ENCODE measurements around the gene KLHL14. TPM values are rescaled to one million over a fixed set of nuclear protein-coding genes. Genes with fewer than 3 reads are reported as not detected.

Gene KLHL14
- total and polyA plus RNA-seq, 2 experiments from 2014 or later = 0.44 to 1.9 TPM

DNA sequence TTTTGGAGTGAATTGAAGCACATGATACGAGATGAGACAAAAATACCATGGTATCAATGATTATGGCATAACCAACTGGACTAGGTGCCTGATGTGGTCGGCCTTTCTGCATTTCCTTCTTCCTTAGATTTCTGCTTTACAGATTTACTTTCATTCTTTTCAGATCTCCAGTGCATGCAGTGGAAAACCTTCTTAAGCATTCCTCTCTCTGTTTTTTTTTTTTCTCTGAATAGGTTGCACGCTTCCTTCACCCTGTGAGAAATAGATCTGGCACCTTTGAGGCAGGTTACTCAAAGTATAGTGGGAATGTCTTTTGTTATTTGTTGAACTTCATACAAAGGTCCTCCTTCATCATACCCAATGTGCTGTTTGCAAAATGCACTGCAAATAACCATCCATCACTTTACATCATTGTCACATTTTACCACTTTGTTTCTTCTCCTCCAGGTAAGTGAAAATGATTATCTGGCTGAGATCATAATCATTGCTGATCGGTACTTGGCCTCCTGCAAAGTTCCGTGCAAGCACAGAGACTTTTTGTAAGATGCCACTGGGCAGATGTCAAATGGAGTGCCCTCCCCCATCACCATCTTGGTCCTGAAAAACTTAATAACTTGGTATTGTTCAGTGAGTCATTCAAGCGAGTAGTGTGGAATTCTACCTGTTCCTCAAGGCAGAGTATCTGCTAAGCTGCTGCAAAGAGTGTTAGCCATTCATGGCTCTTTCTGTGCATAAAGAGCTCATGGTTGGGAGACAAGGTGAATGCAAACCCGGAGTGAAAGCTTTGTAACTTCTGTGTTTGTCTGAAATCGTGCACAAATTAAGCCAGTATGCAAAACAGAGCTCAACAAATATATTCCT lies 30.0 kb upstream of the KLHL14 start:
- Mint-ChIP-seq H3K4me3 (no peak overlapping the region), H3K9me3 (peaks cover 2% of the 10 kb centered on the region; the same call in 2 of the 3 replicates), H3K27me3 (ENCODE audit: insufficient read depth, low read depth, poor library complexity) (no peaks in the 10 kb centered on the region), H3K27ac (no peak overlapping the region), H3K36me3 (ENCODE audit: low read depth) (no peaks in the 10 kb centered on the region), H3K4me1 (no peaks in the 10 kb centered on the region)
- ATAC-seq (no peak), DNase-seq (ENCODE audit: low spot score) (no peak)
- no peaks in the 10 kb centered on the region for H3F3A ChIP-seq (replicated peaks; ENCODE audit: low read depth)
- no peaks in the 10 kb centered on the region for H4K20me1 ChIP-seq (replicated peaks; ENCODE audit: insufficient read depth)
- H3K9me2 ChIP-seq (ENCODE audit: insufficient read depth) = no peaks in the 10 kb centered on the region
- TF ChIP-seq EZH2phosphoT487 (IDR thresholded peaks at IDR 0.05; ENCODE audit: unreplicated experiment) (no peak), ZNF114 (CRISPR knock-in tag; IDR thresholded peaks at IDR 0.05) (no peak), CREB1 (CRISPR knock-in tag; IDR thresholded peaks at IDR 0.05; ENCODE audit: low read depth) (no peak), STAT1 (IDR thresholded peaks at IDR 0.05; ENCODE audit: unreplicated experiment) (no peak), EZH2 (IDR thresholded peaks at IDR 0.05; ENCODE audit: low read depth, unreplicated experiment) (no peak), ZNF331 (CRISPR knock-in tag; IDR thresholded peaks at IDR 0.05; ENCODE audit: low read depth) (no peak), NANOG (IDR thresholded peaks at IDR 0.05; ENCODE audit: borderline replicate concordance) (no peak), POLR2AphosphoS5 (IDR thresholded peaks at IDR 0.05; ENCODE audit: low read depth) (no peak)
- TF ChIP-seq, protein P1, sequence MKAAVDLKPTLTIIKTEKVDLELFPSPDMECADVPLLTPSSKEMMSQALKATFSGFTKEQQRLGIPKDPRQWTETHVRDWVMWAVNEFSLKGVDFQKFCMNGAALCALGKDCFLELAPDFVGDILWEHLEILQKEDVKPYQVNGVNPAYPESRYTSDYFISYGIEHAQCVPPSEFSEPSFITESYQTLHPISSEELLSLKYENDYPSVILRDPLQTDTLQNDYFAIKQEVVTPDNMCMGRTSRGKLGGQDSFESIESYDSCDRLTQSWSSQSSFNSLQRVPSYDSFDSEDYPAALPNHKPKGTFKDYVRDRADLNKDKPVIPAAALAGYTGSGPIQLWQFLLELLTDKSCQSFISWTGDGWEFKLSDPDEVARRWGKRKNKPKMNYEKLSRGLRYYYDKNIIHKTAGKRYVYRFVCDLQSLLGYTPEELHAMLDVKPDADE (IDR thresholded peaks at IDR 0.05) = no peak
- TF ChIP-seq, protein P2, sequence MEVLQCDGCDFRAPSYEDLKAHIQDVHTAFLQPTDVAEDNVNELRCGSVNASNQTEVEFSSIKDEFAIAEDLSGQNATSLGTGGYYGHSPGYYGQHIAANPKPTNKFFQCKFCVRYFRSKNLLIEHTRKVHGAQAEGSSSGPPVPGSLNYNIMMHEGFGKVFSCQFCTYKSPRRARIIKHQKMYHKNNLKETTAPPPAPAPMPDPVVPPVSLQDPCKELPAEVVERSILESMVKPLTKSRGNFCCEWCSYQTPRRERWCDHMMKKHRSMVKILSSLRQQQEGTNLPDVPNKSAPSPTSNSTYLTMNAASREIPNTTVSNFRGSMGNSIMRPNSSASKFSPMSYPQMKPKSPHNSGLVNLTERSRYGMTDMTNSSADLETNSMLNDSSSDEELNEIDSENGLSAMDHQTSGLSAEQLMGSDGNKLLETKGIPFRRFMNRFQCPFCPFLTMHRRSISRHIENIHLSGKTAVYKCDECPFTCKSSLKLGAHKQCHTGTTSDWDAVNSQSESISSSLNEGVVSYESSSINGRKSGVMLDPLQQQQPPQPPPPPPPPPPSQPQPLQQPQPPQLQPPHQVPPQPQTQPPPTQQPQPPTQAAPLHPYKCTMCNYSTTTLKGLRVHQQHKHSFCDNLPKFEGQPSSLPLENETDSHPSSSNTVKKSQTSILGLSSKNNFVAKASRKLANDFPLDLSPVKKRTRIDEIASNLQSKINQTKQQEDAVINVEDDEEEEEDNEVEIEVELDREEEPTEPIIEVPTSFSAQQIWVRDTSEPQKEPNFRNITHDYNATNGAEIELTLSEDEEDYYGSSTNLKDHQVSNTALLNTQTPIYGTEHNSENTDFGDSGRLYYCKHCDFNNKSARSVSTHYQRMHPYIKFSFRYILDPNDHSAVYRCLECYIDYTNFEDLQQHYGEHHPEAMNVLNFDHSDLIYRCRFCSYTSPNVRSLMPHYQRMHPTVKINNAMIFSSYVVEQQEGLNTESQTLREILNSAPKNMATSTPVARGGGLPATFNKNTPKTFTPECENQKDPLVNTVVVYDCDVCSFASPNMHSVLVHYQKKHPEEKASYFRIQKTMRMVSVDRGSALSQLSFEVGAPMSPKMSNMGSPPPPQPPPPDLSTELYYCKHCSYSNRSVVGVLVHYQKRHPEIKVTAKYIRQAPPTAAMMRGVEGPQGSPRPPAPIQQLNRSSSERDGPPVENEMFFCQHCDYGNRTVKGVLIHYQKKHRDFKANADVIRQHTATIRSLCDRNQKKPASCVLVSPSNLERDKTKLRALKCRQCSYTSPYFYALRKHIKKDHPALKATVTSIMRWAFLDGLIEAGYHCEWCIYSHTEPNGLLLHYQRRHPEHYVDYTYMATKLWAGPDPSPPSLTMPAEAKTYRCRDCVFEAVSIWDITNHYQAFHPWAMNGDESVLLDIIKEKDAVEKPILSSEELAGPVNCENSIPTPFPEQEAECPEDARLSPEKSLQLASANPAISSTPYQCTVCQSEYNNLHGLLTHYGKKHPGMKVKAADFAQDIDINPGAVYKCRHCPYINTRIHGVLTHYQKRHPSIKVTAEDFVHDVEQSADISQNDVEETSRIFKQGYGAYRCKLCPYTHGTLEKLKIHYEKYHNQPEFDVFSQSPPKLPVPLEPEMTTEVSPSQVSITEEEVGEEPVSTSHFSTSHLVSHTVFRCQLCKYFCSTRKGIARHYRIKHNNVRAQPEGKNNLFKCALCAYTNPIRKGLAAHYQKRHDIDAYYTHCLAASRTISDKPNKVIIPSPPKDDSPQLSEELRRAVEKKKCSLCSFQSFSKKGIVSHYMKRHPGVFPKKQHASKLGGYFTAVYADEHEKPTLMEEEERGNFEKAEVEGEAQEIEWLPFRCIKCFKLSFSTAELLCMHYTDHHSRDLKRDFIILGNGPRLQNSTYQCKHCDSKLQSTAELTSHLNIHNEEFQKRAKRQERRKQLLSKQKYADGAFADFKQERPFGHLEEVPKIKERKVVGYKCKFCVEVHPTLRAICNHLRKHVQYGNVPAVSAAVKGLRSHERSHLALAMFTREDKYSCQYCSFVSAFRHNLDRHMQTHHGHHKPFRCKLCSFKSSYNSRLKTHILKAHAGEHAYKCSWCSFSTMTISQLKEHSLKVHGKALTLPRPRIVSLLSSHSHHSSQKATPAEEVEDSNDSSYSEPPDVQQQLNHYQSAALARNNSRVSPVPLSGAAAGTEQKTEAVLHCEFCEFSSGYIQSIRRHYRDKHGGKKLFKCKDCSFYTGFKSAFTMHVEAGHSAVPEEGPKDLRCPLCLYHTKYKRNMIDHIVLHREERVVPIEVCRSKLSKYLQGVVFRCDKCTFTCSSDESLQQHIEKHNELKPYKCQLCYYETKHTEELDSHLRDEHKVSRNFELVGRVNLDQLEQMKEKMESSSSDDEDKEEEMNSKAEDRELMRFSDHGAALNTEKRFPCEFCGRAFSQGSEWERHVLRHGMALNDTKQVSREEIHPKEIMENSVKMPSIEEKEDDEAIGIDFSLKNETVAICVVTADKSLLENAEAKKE (CRISPR knock-in tag; IDR thresholded peaks at IDR 0.05) = no peak
- TF ChIP-seq, protein P3, sequence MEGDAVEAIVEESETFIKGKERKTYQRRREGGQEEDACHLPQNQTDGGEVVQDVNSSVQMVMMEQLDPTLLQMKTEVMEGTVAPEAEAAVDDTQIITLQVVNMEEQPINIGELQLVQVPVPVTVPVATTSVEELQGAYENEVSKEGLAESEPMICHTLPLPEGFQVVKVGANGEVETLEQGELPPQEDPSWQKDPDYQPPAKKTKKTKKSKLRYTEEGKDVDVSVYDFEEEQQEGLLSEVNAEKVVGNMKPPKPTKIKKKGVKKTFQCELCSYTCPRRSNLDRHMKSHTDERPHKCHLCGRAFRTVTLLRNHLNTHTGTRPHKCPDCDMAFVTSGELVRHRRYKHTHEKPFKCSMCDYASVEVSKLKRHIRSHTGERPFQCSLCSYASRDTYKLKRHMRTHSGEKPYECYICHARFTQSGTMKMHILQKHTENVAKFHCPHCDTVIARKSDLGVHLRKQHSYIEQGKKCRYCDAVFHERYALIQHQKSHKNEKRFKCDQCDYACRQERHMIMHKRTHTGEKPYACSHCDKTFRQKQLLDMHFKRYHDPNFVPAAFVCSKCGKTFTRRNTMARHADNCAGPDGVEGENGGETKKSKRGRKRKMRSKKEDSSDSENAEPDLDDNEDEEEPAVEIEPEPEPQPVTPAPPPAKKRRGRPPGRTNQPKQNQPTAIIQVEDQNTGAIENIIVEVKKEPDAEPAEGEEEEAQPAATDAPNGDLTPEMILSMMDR (conservative IDR thresholded peaks at IDR 0.05; ENCODE audit: low read depth in 2 of 2) = no peak
- no peaks in the 10 kb centered on the region for H3K27me3 ChIP-seq (ENCODE audit: insufficient read depth)
- peak overlapping the region; percentile 66; the same call in 1 of the 2 replicates for H2AFZ ChIP-seq
- no peak overlapping the region for H3K4me3 ChIP-seq
- no peaks in the 10 kb centered on the region for H3K4me1 ChIP-seq (ENCODE audit: insufficient read depth)
- H3K4me2 ChIP-seq = no peak overlapping the region
- no peaks in the 10 kb centered on the region; the same call in 1 of the 2 replicates for H3K36me3 ChIP-seq (ENCODE audit: insufficient read depth)
- H3K27ac ChIP-seq (ENCODE audit: low read depth) = no peak overlapping the region
- no peaks in the 10 kb centered on the region for H3K79me2 ChIP-seq (replicated peaks; ENCODE audit: insufficient read depth)

All from GM23338 (cell line).